IPS DF 6.9 (cell line): ENCODE measurements around the gene RRN3.
"Not testable (repeated sequence)": the region's sequence is repeated elsewhere in the genome, so short reads cannot be mapped to it uniquely, and the experiment has no call there.

Experiments used
- DNase-seq: peaks from one replicate; pipeline ENCODE4 v3.0.0-alpha.2; 2013; ENCODE audit warnings: low read depth, low spot score
- H3K27ac ChIP-seq: one replicate; pipeline ENCODE4 v1.5.1; 2013; ENCODE audit warnings: low read length, control low read depth
- H3K27me3 ChIP-seq: 2 replicates; pipeline ENCODE4 v1.6.1; 2013; ENCODE audit warnings: mild to moderate bottlenecking, low read length; ENCODE audit not compliant: control insufficient read depth, insufficient read depth
- H3K36me3 ChIP-seq: 2 replicates; pipeline ENCODE4 v1.6.1; 2013; ENCODE audit warnings: low read length; ENCODE audit not compliant: control insufficient read depth, insufficient read depth
- H3K4me1 ChIP-seq: 2 replicates; pipeline ENCODE4 v1.6.1; 2013; ENCODE audit warnings: low read length; ENCODE audit not compliant: control insufficient read depth, insufficient read depth
- H3K4me3 ChIP-seq: 2 replicates; pipeline ENCODE4 v1.5.1; 2013; ENCODE audit warnings: mild to moderate bottlenecking, low read length
- H3K9me3 ChIP-seq: 2 replicates; pipeline ENCODE4 v1.6.1; 2013; ENCODE audit warnings: low read length, inconsistent platforms; ENCODE audit not compliant: control insufficient read depth, insufficient read depth
- WGBS: extraction: QIAGEN DNeasy Blood & Tissue Kit; methylation state at CpG from one replicate; pipeline ENCODE4 v1.1.7; 2013; ENCODE audit warnings: mixed read lengths, missing lambda C conversion rate; ENCODE audit not compliant: insufficient read length, insufficient coverage; 5-methylcytosine and 5-hydroxymethylcytosine counted together

The RRN3 gene

DNA sequence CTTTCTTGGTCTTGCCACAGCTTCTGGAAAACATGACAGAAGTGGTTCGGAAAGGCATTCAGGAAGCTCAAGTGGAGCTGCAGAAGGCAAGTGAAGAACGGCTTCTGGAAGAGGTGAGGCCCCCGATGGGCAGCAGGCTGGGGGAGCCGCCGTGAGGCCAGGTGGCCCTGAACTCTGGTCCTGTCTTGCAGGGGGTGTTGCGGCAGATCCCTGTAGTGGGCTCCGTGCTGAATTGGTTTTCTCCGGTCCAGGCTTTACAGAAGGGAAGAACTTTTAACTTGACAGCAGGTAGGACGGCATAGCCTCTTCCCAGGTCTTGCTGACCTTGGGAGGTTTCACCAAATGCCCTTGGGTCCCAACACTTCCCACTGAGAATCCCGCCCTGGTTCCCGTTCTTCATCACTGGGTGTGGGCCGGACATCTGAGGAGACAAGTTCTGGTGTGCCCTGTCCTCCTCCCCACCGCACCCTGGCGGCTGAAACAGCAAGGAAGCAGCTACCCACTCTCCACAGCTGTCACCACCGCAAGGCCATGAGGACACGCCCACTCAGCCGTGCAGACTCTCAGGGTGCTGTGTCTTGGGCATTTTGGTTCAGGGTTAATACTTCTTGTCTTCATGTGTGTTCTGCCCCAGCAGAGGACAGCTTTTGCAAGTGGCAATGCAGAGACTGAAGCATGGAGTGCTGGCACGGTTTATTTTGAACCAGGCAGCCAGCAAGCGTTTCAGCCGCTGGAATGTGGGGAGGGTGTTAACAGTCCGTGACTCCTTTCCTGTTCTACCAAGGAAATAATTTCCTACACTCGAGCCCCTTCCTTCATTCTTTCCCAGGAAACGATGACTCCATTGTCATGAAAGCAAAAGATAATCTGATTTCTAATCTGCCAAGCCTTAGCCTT is 59.6 kb downstream of the RRN3 start:
- WGBS, result no CpG with 5 or more reads among the region's 23 CpGs
- peaks cover 47% of the 10 kb centered on the region for H3K36me3 ChIP-seq
- no peaks in the 10 kb centered on the region for H3K4me1 ChIP-seq
- no peak for DNase-seq
- H3K27me3 ChIP-seq, result no peaks in the 10 kb centered on the region
- H3K9me3 ChIP-seq, result no peaks in the 10 kb centered on the region
- H3K27ac ChIP-seq, result no peak overlapping the region
- H3K4me3 ChIP-seq, result no peak overlapping the region

DNA sequence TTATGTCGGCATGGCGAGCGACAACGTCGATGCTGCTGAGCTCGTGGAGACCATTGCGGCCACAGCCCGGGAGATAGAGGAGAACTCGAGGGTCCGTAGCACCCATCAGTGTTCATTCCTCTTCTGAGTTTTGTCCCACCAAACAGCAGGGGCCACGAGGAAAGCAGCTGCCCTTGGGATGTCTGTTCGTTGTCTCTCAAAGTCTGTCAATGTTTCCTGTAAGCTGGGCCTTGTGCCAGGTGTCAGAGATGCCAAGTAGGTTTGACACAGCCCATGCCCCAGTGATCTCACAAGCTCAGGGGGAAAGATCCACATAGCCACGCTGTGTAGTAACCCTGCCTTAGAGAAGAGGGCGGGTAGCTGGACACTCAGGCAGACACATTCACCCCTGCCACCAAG is 60.8 kb downstream of the RRN3 start:
- WGBS, result no CpG with 5 or more reads among the region's 14 CpGs
- H3K27ac ChIP-seq, result no peak overlapping the region

DNA sequence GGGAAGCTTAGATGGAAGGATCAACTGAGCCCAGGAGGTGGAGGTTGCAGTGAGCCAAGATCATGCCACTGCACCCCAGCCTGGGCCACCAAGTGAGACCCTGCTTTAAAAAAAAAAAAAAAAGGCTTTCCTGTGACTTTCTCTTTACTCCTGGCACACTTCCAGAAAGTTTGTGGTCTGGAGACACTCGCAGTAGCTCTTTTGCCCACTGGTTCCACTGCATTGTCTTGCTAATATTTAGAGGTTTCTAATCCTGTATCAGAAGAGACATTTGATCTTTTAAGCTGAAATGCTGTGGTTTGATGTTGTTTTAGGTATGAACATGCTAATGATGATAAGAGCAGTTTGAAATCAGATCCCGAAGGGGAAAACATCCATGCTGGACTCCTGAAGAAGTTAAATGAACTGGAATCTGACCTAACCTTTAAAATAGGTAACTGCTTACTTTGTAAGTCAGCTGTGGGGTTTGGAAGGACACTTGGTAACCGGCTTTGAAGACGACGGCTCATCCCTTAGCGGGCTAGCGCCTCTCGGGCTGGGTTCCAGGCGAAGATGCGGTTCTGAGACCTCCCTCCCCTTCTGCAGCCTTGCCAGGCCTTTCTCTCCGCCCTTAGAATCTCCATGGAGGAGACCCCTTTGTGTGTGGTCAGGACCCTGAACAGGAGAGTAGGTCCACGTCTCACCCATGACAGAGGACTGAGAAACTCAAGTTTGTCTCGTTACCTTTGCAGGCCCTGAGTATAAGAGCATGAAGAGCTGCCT is 61.3 kb downstream of the RRN3 start:
- WGBS, result no CpG with 5 or more reads among the region's 13 CpGs
- no peak overlapping the region for H3K4me3 ChIP-seq
- no peaks in the 10 kb centered on the region for H3K4me1 ChIP-seq
- DNase-seq, result no peak
- peaks cover 47% of the 10 kb centered on the region for H3K36me3 ChIP-seq
- no peaks in the 10 kb centered on the region for H3K27me3 ChIP-seq
- H3K27ac ChIP-seq, result no peak overlapping the region
- no peaks in the 10 kb centered on the region for H3K9me3 ChIP-seq

More for the DNA sequence above, 60.8 kb downstream of the RRN3 start:
- DNase-seq, result no peak
- Histone ChIP-seq H3K4me3 (no peak overlapping the region), H3K36me3 (peaks cover 47% of the 10 kb centered on the region), H3K9me3 (no peaks in the 10 kb centered on the region), H3K4me1 (no peaks in the 10 kb centered on the region), H3K27me3 (no peaks in the 10 kb centered on the region)

DNA sequence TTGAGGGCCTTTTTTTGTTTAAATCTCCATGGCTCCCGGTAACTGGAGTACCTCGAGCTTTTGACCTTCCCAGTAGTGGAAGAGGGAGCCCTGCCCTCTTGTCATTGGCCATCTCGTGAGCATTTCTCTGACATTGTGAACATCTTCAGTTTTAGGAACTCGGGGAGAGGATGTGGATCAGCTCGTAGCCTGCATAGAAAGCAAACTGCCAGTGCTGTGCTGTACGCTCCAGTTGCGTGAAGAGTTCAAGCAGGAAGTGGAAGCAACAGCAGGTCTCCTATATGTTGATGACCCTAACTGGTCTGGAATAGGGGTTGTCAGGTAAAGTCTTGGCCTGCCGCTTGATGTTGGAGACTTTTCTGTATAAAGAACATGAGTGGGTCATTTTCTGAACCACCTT is 62.5 kb downstream of the RRN3 start:
- Histone ChIP-seq H3K4me3 (no peak overlapping the region), H3K36me3 (peaks cover 42% of the 10 kb centered on the region), H3K9me3 (no peaks in the 10 kb centered on the region), H3K27ac (no peak overlapping the region), H3K4me1 (no peaks in the 10 kb centered on the region), H3K27me3 (no peaks in the 10 kb centered on the region)
- WGBS, result no CpG with 5 or more reads among the region's 8 CpGs
- no peak for DNase-seq

DNA sequence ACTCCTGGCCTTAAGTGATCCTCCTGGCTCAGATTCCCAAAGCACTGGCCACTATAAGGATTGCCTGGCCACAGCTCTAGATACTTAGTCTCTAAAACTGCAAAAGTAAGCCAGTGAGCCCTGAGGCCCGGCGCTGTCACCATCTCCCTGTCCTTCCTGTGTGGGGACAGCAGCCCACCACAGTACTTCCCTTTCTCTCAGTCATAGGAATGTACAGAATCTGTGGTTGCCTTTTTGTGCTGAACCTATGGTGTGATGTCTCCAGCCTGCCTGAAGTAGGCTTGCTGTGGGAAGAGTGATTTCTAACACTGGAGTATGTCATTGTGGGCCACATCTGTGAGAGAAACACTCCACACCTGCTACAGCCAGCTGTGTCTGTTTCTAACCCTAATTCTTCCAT is 62.9 kb downstream of the RRN3 start:
- H3K4me3 ChIP-seq, result no peak overlapping the region
- H3K27me3 ChIP-seq, result no peaks in the 10 kb centered on the region
- H3K9me3 ChIP-seq, result no peaks in the 10 kb centered on the region
- H3K36me3 ChIP-seq, result peaks cover 39% of the 10 kb centered on the region
- no peak overlapping the region for H3K27ac ChIP-seq
- WGBS, result no CpG with 5 or more reads among the region's 2 CpGs
- no peaks in the 10 kb centered on the region for H3K4me1 ChIP-seq
- no peak for DNase-seq

DNA sequence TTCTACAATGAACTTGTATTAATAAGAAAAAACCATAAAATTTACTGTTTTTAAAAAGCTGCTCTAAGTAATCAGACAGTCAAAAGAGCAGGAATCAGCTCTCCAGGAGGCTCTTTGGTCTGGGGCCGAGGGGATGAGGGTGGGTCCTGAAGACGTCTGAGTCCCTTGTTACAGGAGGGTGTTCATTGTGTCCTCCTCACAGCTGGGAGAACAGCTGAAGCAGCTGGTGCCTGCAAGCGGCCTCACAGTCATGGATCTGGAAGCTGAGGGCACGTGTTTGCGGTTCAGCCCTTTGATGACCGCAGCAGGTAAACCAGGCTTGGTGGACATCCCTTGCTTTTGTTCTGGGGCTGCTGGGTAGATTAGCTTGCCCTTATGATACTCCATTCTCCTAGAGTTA is 64.3 kb downstream of the RRN3 start:
- not testable (repeated sequence) for H3K27ac ChIP-seq, H3K4me1 ChIP-seq
- peaks cover 25% of the 10 kb centered on the region for H3K36me3 ChIP-seq

DNA sequence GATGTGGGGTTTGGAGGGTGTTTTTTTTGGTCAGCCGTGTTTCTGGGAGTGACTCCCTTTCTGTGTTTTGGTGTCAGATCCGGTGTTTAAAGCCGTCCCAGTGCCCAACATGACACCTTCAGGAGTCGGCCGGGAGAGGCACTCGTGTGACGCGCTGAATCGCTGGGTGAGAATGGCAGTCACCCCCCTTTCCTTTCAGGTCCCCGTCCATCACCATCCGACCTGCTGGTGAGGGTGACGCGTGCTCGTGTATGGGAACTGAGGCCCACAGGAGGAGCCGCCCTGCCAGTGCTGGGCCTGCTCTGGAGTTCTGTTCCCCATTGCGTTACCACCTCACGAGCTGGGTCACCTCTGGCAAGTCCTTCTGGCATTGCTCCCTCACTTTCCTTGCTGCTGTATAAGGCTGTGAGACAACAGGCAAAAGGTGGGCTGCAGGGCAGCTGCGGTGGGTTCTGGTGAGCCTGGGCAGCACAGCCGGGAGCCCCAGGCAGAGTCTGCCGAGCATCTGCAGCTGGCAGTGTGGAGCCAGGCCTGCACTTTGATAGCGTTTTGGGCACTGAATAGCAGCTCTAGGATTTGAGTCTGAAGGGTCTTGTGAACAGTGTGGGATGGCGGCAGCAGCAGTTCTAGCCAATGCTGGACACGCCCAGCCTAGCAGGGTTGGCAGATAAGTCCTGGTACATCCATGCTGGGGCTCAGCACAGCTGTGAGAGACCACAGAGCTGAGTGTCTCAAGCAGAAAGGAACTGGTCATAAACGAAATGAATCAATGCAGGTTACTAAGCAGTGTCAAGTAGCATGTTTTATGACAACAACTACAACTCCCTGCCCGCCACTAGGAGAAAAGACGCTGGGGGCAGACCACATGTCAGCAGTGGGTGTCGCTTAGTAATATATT is 65.0 kb downstream of the RRN3 start:
- not testable (repeated sequence) for H3K4me1 ChIP-seq, DNase-seq, H3K27me3 ChIP-seq, H3K9me3 ChIP-seq, H3K27ac ChIP-seq, H3K4me3 ChIP-seq
- peaks cover 18% of the 10 kb centered on the region for H3K36me3 ChIP-seq
- no CpG with 5 or more reads among the region's 27 CpGs for WGBS

More for the DNA sequence above, 64.3 kb downstream of the RRN3 start:
- no CpG with 5 or more reads among the region's 6 CpGs for WGBS
- H3K9me3 ChIP-seq, H3K27me3 ChIP-seq, H3K4me3 ChIP-seq, DNase-seq: not testable (repeated sequence)

DNA sequence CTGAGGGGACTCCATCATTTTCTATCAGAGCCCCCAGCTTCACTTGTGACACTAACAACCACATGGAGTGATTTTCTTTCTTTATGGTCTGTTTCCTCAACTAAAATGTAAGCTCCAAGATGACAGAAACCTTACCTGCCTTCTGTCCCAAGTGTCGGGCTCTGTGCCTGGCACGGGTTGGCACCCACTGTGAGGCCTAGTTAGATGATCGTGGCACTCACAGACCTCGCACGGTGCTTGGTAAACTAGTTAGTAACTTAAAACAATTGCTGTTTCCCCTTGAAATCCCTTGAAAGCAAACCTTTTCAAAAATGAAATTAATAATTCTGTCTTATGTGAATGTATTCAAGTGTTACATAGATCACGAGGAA is 65.7 kb downstream of the RRN3 start:
- not testable (repeated sequence) for H3K4me3 ChIP-seq, H3K27me3 ChIP-seq, H3K4me1 ChIP-seq, H3K27ac ChIP-seq, DNase-seq, H3K9me3 ChIP-seq
- WGBS, result no CpG with 5 or more reads among the region's 6 CpGs
- peaks cover 14% of the 10 kb centered on the region for H3K36me3 ChIP-seq

DNA sequence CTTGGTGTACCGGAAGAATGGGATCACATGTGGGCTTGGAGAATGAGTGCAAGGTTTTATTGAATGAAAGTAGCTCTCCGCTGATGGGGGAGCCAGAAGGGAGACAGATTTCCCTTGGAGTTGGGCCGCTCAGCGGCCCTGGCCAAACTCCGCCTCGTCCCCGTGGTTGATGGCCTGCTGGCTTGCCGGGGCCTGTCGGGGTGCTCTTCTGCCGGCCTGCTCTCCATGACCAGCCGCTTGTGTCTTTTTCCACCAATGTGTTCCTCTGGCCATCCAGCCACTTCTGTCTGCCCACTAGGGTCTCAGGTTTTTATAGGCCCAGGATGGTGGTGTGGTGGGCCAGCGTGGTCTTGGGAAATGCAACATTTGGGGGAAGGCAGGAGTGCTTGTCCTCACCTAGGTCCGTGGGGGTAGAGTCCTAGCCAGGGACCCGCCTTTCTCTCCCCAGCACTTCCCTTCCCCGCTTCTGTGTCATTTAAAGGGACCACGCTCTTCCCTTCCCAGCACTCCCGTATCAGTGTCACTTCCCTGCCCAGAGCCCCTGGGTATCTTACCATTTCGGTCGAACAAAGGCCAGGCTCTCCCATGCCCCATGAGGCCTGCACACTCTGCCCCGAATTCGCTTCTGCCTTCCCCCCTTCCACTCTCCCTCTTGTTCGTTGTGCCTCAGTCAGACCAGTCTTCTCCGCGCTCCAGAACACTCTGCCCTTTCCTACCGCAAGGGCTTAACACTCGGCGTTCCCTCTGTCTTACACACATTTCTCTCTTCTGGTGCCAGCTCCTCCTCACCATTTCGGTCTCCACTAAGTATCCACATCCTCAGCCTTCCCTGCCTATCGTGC is 66.3 kb downstream of the RRN3 start:
- not testable (repeated sequence) for DNase-seq, H3K36me3 ChIP-seq, H3K4me3 ChIP-seq, H3K27me3 ChIP-seq, H3K9me3 ChIP-seq, H3K4me1 ChIP-seq, H3K27ac ChIP-seq
- no CpG with 5 or more reads among the region's 29 CpGs for WGBS
